H9 (cell line): ENCODE measurements around the gene PPM1M. TPM values are rescaled to one million over a fixed set of nuclear protein-coding genes. Genes with fewer than 3 reads are reported as not detected.

Experiments used
- DNase-seq: peaks from one replicate; pipeline ENCODE4 v3.0.0-alpha.2; 2017
- H2AFZ ChIP-seq: one replicate; pipeline ENCODE4 v1.6.1; 2013; ENCODE audit warnings: mild to moderate bottlenecking, low read length, control low read depth, moderate library complexity
- H2AK5ac ChIP-seq: 2 replicates; pipeline ENCODE4 v1.6.1; 2013; ENCODE audit warnings: low read length, control low read depth, mixed read lengths; ENCODE audit not compliant: insufficient read length
- H2BK120ac ChIP-seq: one replicate; pipeline ENCODE4 v1.6.1; 2013; ENCODE audit warnings: low read depth, mild to moderate bottlenecking, low read length, control low read depth, inconsistent platforms; ENCODE audit not compliant: poor library complexity, severe bottlenecking
- H2BK12ac ChIP-seq: 2 replicates; pipeline ENCODE4 v1.6.1; 2013; ENCODE audit warnings: low read length, control low read depth, mixed read lengths, low read depth; ENCODE audit not compliant: insufficient read length
- H2BK15ac ChIP-seq: 2 replicates; pipeline ENCODE4 v1.6.1; 2013; ENCODE audit warnings: low read depth, low read length, control low read depth
- H2BK20ac ChIP-seq: one replicate; pipeline ENCODE4 v1.6.1; 2013; ENCODE audit warnings: low read depth, mild to moderate bottlenecking, low read length, control low read depth, inconsistent platforms; ENCODE audit not compliant: poor library complexity, severe bottlenecking
- H2BK5ac ChIP-seq: 2 replicates; pipeline ENCODE4 v1.6.1; 2013; ENCODE audit warnings: low read length, control low read depth, mixed read lengths; ENCODE audit not compliant: insufficient read length
- H3K14ac ChIP-seq: 2 replicates; pipeline ENCODE4 v1.6.1; 2013; ENCODE audit warnings: low read length, control low read depth; ENCODE audit not compliant: insufficient read depth
- H3K18ac ChIP-seq: 2 replicates; pipeline ENCODE4 v1.6.1; 2013; ENCODE audit warnings: low read depth, mild to moderate bottlenecking, mixed read lengths, low read length, control low read depth; ENCODE audit not compliant: insufficient read length
- H3K23ac ChIP-seq: 2 replicates; pipeline ENCODE4 v1.6.1; 2013; ENCODE audit warnings: low read length, control low read depth, mixed read lengths, low read depth; ENCODE audit not compliant: insufficient read length
- H3K23me2 ChIP-seq: 2 replicates; pipeline ENCODE4 v1.6.1; 2013; ENCODE audit warnings: low read depth, mild to moderate bottlenecking, mixed read lengths, low read length, control low read depth; ENCODE audit not compliant: insufficient read length, poor library complexity, severe bottlenecking
- H3K27ac ChIP-seq: 2 replicates; pipeline ENCODE4 v1.5.1; 2013; ENCODE audit warnings: low read length, control low read depth, mixed read lengths, low read depth; ENCODE audit not compliant: insufficient read length
- H3K27me3 ChIP-seq: 2 replicates; pipeline ENCODE4 v1.6.1; 2013; ENCODE audit warnings: low read length, control low read depth, inconsistent platforms; ENCODE audit not compliant: insufficient read depth
- H3K4ac ChIP-seq: 2 replicates; pipeline ENCODE4 v1.6.1; 2013; ENCODE audit warnings: low read depth, mild to moderate bottlenecking, control low read depth, inconsistent platforms, low read length, moderate library complexity
- H3K4me1 ChIP-seq: 2 replicates; pipeline ENCODE4 v1.6.1; 2013; ENCODE audit warnings: low read length, control low read depth, inconsistent platforms; ENCODE audit not compliant: insufficient read depth
- H3K4me2 ChIP-seq: 2 replicates; pipeline ENCODE4 v1.6.1; 2013; ENCODE audit warnings: low read length, control low read depth, mixed read lengths; ENCODE audit not compliant: insufficient read length, insufficient read depth
- H3K56ac ChIP-seq: 2 replicates; pipeline ENCODE4 v1.6.1; 2013; ENCODE audit warnings: low read depth, mild to moderate bottlenecking, mixed read lengths, low read length, control low read depth; ENCODE audit not compliant: insufficient read length
- H3K79me1 ChIP-seq: 2 replicates; pipeline ENCODE4 v1.6.1; 2013; ENCODE audit warnings: low read depth, mild to moderate bottlenecking, moderate library complexity, low read length, control low read depth, inconsistent platforms; ENCODE audit not compliant: insufficient read depth, poor library complexity, severe bottlenecking
- H3K79me2 ChIP-seq: 2 replicates; pipeline ENCODE4 v1.6.1; 2013; ENCODE audit warnings: low read length, control low read depth, inconsistent platforms; ENCODE audit not compliant: insufficient read depth
- H3K9ac ChIP-seq: 2 replicates; pipeline ENCODE4 v1.6.1; 2013; ENCODE audit warnings: low read length, control low read depth, mixed read lengths; ENCODE audit not compliant: insufficient read length; ENCODE audit errors: extremely low read depth
- H3K9me3 ChIP-seq: one replicate; pipeline ENCODE4 v1.6.1; 2013; ENCODE audit warnings: low read depth, low read length, inconsistent platforms; ENCODE audit not compliant: control insufficient read depth
- H3T11ph ChIP-seq: one replicate; pipeline ENCODE4 v1.6.1; 2013; ENCODE audit warnings: mild to moderate bottlenecking, low read length, control low read depth, inconsistent platforms
- H4K20me1 ChIP-seq: one replicate; pipeline ENCODE4 v1.6.1; 2013; ENCODE audit not compliant: control insufficient read depth, insufficient read length, insufficient read depth
- H4K5ac ChIP-seq: 2 replicates; pipeline ENCODE4 v1.6.1; 2013; ENCODE audit warnings: low read depth, mild to moderate bottlenecking, mixed read lengths, low read length, control low read depth; ENCODE audit not compliant: insufficient read length
- H4K8ac ChIP-seq: replicated peaks from 2 replicates; pipeline ENCODE4 v1.6.1; 2013; ENCODE audit warnings: low read length, control low read depth, mixed read lengths, low read depth; ENCODE audit not compliant: insufficient read length
- H4K91ac ChIP-seq: 2 replicates; pipeline ENCODE4 v1.6.1; 2013; ENCODE audit warnings: low read depth, mild to moderate bottlenecking, moderate library complexity, mixed read lengths, low read length, control low read depth; ENCODE audit not compliant: insufficient read length
- H3K27ac Mint-ChIP-seq, 3 experiments: 2 replicates in 2 of 3; 3 replicates in 1 of 3; pipeline ENCODE4 v1.8.0; 2020 to 2021; ENCODE audit warnings: mixed read lengths in 3 of 3, mild to moderate bottlenecking in 1 of 3, moderate library complexity in 1 of 3
- H3K27me3 Mint-ChIP-seq: 2 replicates; pipeline ENCODE4 v1.8.0; 2021; ENCODE audit warnings: low read depth, mild to moderate bottlenecking, moderate library complexity, mixed read lengths
- H3K36me3 Mint-ChIP-seq, 3 experiments: 2 replicates in 2 of 3; 3 replicates in 1 of 3; pipeline ENCODE4 v1.8.0; 2020 to 2021; ENCODE audit warnings: low read depth in 3 of 3, mixed read lengths in 3 of 3; ENCODE audit not compliant: insufficient read depth in 1 of 3
- H3K4me1 Mint-ChIP-seq, 2 experiments: 2 replicates each; pipeline ENCODE4 v1.8.0; 2020; ENCODE audit warnings: mixed read lengths in 2 of 2
- H3K4me3 Mint-ChIP-seq, 2 experiments: 2 replicates in 1 of 2; 3 replicates in 1 of 2; pipeline ENCODE4 v1.8.0; 2020 to 2021; ENCODE audit warnings: mild to moderate bottlenecking in 2 of 2, mixed read lengths in 2 of 2, moderate library complexity in 1 of 2
- H3K9me3 Mint-ChIP-seq, 2 experiments: 2 replicates in 1 of 2; 3 replicates in 1 of 2; pipeline ENCODE4 v1.8.0; 2020; ENCODE audit warnings: mild to moderate bottlenecking in 2 of 2, mixed read lengths in 2 of 2, moderate library complexity in 1 of 2
- CTCF ChIP-seq: fragments of 200-600 bp; sonication (generic); conservative IDR thresholded peaks from 3 replicates; pipeline ENCODE4 v1.8.0; 2021; ENCODE audit warnings: antibody characterized with exemption, mild to moderate bottlenecking
- WGBS: extraction: QIAGEN DNeasy Blood & Tissue Kit; methylation state at CpG from one replicate; pipeline ENCODE4 v1.1.7; 2013; ENCODE audit warnings: missing lambda C conversion rate, low lambda C conversion rate, mixed read lengths; ENCODE audit not compliant: insufficient read length; ENCODE audit errors: extremely low coverage; 5-methylcytosine and 5-hydroxymethylcytosine counted together
- total RNA-seq: library from RNA; stranded (reverse); gene quantifications from 2 replicates; pipeline ENCODE4 v1.2.1, GENCODE V29; 2021

Gene PPM1M
- total RNA-seq, 1 experiment from 2014 or later = 7.4 TPM

- H3K9me3 ChIP-seq = no peaks in the 10 kb centered on the region
- peak overlapping the region; percentile 90 for H2BK5ac ChIP-seq
- no peak overlapping the region for H3K27ac ChIP-seq
- no peaks in the 10 kb centered on the region; a peak in 3 of 7 replicates for H3K36me3 Mint-ChIP-seq
- peaks cover 3% of the 10 kb centered on the region for H3K23me2 ChIP-seq
- no peak overlapping the region; the same call in 1 of the 2 replicates for H3K14ac ChIP-seq
- peak overlapping the region; percentile 96 for H3K4me2 ChIP-seq
- peak overlapping the region; percentile 80 for H3K9ac ChIP-seq
- H3K9me3 Mint-ChIP-seq = no peaks in the 10 kb centered on the region
- no peak overlapping the region for H3K56ac ChIP-seq
- no peaks in the 10 kb centered on the region for H4K20me1 ChIP-seq
- no peak overlapping the region for H3K18ac ChIP-seq
- H2BK120ac ChIP-seq = no peak overlapping the region
- no peak overlapping the region for H4K5ac ChIP-seq
- H3K27me3 Mint-ChIP-seq = no peaks in the 10 kb centered on the region
- no peak overlapping the region for H4K91ac ChIP-seq
- peak overlapping the region; percentile 96 to 98 for H3K4me3 Mint-ChIP-seq
- H3K4me1 Mint-ChIP-seq = peaks cover 8 to 10% of the 10 kb centered on the region in 2 experiments
- no CpG with 5 or more reads among the region's 8 CpGs for WGBS
- no peaks in the 10 kb centered on the region for H3K27me3 ChIP-seq
- H2BK15ac ChIP-seq = no peak overlapping the region
- no peak overlapping the region for H3T11ph ChIP-seq
- no peak for DNase-seq
- H3K4ac ChIP-seq = no peak overlapping the region
- H2BK20ac ChIP-seq = no peak overlapping the region
- H2AK5ac ChIP-seq = no peak overlapping the region
- no peak overlapping the region for H3K23ac ChIP-seq
- TF ChIP-seq CTCF = no peak
- peak overlapping the region; percentile 55 to 100 (median 100); a peak in 6 of 7 replicates for H3K27ac Mint-ChIP-seq
- H2BK12ac ChIP-seq = no peak overlapping the region
- H3K4me1 ChIP-seq = no peaks in the 10 kb centered on the region
- no peak overlapping the region for H4K8ac ChIP-seq
- no peak overlapping the region for H2AFZ ChIP-seq
- no peaks in the 10 kb centered on the region for H3K79me1 ChIP-seq
- no peaks in the 10 kb centered on the region for H3K79me2 ChIP-seq
These were observed 41.2 kb downstream of the PPM1M start for GRCh38 chr3:52286777-52287110.
